GM12878 (cell line): Measurements from ENCODE around the gene DVL2. TPM values are rescaled to one million over a fixed set of nuclear protein-coding genes. Genes with fewer than 3 reads are reported as not detected.

Experiments
- ATAC-seq: fragments of 200-7000 bp; cut with Tn5 transposase; 3 replicates; pipeline ENCODE4 v1.9.1; 2020; ENCODE audit warnings: mild to moderate bottlenecking, moderate library complexity
- BruUV-seq: library from RNA; stranded (reverse); fragments of 400-500 nt; replicated peaks from 2 replicates; lab custom pipeline; 2021; lab: Mats Ljungman, UMichigan
- CTCF ChIA-PET: fragments of 300-600 bp; sonication (Branson Sonifier 250); formaldehyde crosslinking; extraction: SDS; loops from one replicate; lab custom pipeline; 2021; ENCODE audit warnings: inconsistent platforms; lab: Yijun Ruan, JAX
- POLR2A ChIA-PET: fragments of 350-600 bp; formaldehyde crosslinking; extraction: SDS; loops from one replicate; lab custom pipeline; 2021; ENCODE audit warnings: inconsistent platforms; lab: Charles Lee
- RAD21 ChIA-PET: fragments of 300-600 bp; sonication (Branson Sonifier 250); formaldehyde crosslinking; loops from one replicate; lab custom pipeline; 2023; ENCODE audit warnings: antibody characterized with exemption; ENCODE audit not compliant: unreplicated experiment; lab: Charles Lee
- SMC1A ChIA-PET: fragments of 300-600 bp; sonication (Branson Sonifier 250); formaldehyde crosslinking; loops from one replicate; lab custom pipeline; 2023; ENCODE audit not compliant: unreplicated experiment, uncharacterized antibody; lab: Charles Lee
- DNase-seq: peaks from one replicate; pipeline ENCODE4 v3.0.0-alpha.2; 2011; ENCODE audit warnings: low read depth, low spot score
- FAIRE-seq: peaks from 3 replicates; lab custom pipeline; 2011; peaks lifted over from hg19 to GRCh38; lab: Jason Lieb, UNC
- H2AFZ ChIP-seq: 2 replicates; pipeline ENCODE4 v1.6.0; 2011; ENCODE audit warnings: low read depth, low read length, control low read depth; ENCODE audit not compliant: control insufficient read depth
- H3K27ac ChIP-seq: 2 replicates; pipeline ENCODE4 v1.5.1; 2011; ENCODE audit warnings: control low read depth; ENCODE audit not compliant: control insufficient read depth, insufficient read depth
- H3K27me3 ChIP-seq, 2 experiments: replicated peaks in 1 of 2; 2 replicates each; pipeline versions ENCODE4 v1.6.0 to v1.6.1; 2011; ENCODE audit warnings: low read length in 1 of 2; ENCODE audit not compliant: control insufficient read depth in 2 of 2, insufficient read depth in 2 of 2
- H3K36me3 ChIP-seq, 2 experiments: 2 replicates each; pipeline ENCODE4 v1.5.1; 2011; ENCODE audit warnings: low read length in 1 of 2; ENCODE audit not compliant: control insufficient read depth in 2 of 2, insufficient read depth in 2 of 2
- H3K4me1 ChIP-seq: 2 replicates; pipeline ENCODE4 v1.6.1; 2011; ENCODE audit warnings: mild to moderate bottlenecking, low read length, moderate library complexity, mixed read lengths; ENCODE audit not compliant: control insufficient read depth, insufficient read depth
- H3K4me2 ChIP-seq: 2 replicates; pipeline ENCODE4 v1.6.0; 2011; ENCODE audit warnings: control low read depth; ENCODE audit not compliant: control insufficient read depth, insufficient read depth
- H3K4me3 ChIP-seq: fragments of 200-600 bp; sonication (generic); 2 replicates; pipeline ENCODE4 v1.5.1; 2016
- H3K79me2 ChIP-seq: 2 replicates; pipeline ENCODE4 v1.6.0; 2011; ENCODE audit warnings: low read length; ENCODE audit not compliant: control insufficient read depth, insufficient read depth
- H3K9ac ChIP-seq: 2 replicates; pipeline ENCODE4 v1.8.0; 2011; ENCODE audit warnings: low read length, control low read depth, mixed read lengths; ENCODE audit not compliant: control insufficient read depth, insufficient read depth
- H3K9me3 ChIP-seq: replicated peaks from 3 replicates; pipeline ENCODE4 v1.5.1; 2011; ENCODE audit warnings: mild to moderate bottlenecking, low read length; ENCODE audit not compliant: control insufficient read depth, insufficient read depth
- H4K20me1 ChIP-seq: 2 replicates; pipeline ENCODE4 v1.6.0; 2011; ENCODE audit not compliant: control insufficient read depth, insufficient read depth
- CBFB ChIP-seq: IDR thresholded peaks from 2 replicates; pipeline ENCODE4 v1.6.1; 2016; ENCODE audit warnings: antibody characterized with exemption, low read depth
- CREB1 ChIP-seq: IDR thresholded peaks from 2 replicates; pipeline ENCODE4 v1.6.1; 2012; ENCODE audit warnings: low read depth, mild to moderate bottlenecking, inconsistent platforms
- FOXK2 ChIP-seq: fragments of 450-650 bp; IDR thresholded peaks from 2 replicates; pipeline ENCODE4 v1.6.1; 2017; ENCODE audit warnings: mild to moderate bottlenecking, moderate library complexity
- FOXM1 ChIP-seq: IDR thresholded peaks from 2 replicates; pipeline ENCODE4 v1.6.1; 2012; ENCODE audit warnings: low read depth, mild to moderate bottlenecking, inconsistent platforms, low read length, moderate library complexity
- HDAC6 ChIP-seq: fragments of 200-600 bp; sonication (generic); IDR thresholded peaks from one replicate; pipeline ENCODE4 v1.8.0; 2017; ENCODE audit warnings: antibody characterized with exemption; ENCODE audit not compliant: unreplicated experiment
- PAX8 ChIP-seq: fragments of 450-650 bp; IDR thresholded peaks from 2 replicates; pipeline ENCODE4 v1.6.1; 2017; ENCODE audit warnings: mild to moderate bottlenecking, moderate library complexity
- SP1 ChIP-seq: IDR thresholded peaks from one replicate; pipeline ENCODE4 v1.6.1; 2011; ENCODE audit warnings: low read depth, low read length
- ZZZ3 ChIP-seq: IDR thresholded peaks from 2 replicates; pipeline ENCODE4 v1.6.1; 2011; ENCODE audit warnings: low read depth; ENCODE audit not compliant: control insufficient read depth, insufficient read length
- WGBS: methylation state at CpG from one replicate; pipeline ENCODE4 v1.1.6; 2016; ENCODE audit warnings: low lambda C conversion rate; ENCODE audit not compliant: insufficient replicate concordance, insufficient coverage; ENCODE audit errors: missing lambda C conversion rate; 5-methylcytosine and 5-hydroxymethylcytosine counted together
- in situ Hi-C: fragments of 300-500 bp; cut with MboI; formaldehyde crosslinking; loops from 9 replicates; pipeline ENCODE4 v1.14.3; 2018; ENCODE audit warnings: mixed read lengths
- intact Hi-C: fragments of 100-400 bp; cut with micrococcal nuclease; formaldehyde crosslinking; loops from one replicate; pipeline ENCODE4 v1.14.2; 2022; ENCODE audit not compliant: unreplicated experiment
- polyA plus RNA-seq, 11 experiments: library from polyadenylated mRNA; depleted of rRNA in 4 of 11; unstranded in 6 of 11; stranded (reverse) in 5 of 11; fragments of >200 nt; fragmentation: Nextera tagmentation in 4 of 11; fragmentation: Illumina TruSeq in 1 of 11; extraction: Ambion mirVana in 4 of 11; extraction: Trizol in 1 of 11; gene quantifications; 1 replicate in 1 of 11; 2 replicates in 10 of 11; pipeline versions ENCODE4 v1.2.1 to v1.2.3, GENCODE V29; 2011 to 2016; ENCODE audit warnings: inconsistent platforms in 2 of 11, missing spikeins in 2 of 11, low read depth in 1 of 11
- total RNA-seq, 4 experiments: library from RNA; depleted of rRNA in 3 of 4; stranded (reverse); fragments of >200 nt in 3 of 4; fragmentation: Illumina TruSeq in 1 of 4; extraction: Trizol in 1 of 4; gene quantifications; 2 replicates each; pipeline versions ENCODE4 v1.2.1 to v1.2.3, GENCODE V29; 2013 to 2021

DVL2 gene
- total and polyA plus RNA-seq, 10 of the 15 experiments (the other 5 are each of a cell fraction or from before 2014, with no cell fraction given), result 0.97 to 44.8 (median 23.2) TPM

GRCh38 chr17:7224661-7225111 lies 9.6 kb downstream of the DVL2 start (continued):
- TF ChIP-seq HDAC6, result no peak
- no peak for TF ChIP-seq FOXK2
- TF ChIP-seq PAX8, result no peak
- TF ChIP-seq SP1, result no peak
- TF ChIP-seq, all 136 proteins: peak for 0

- in situ Hi-C loops, result no loop called here
- Histone ChIP-seq H3K79me2 (peaks cover 14% of the 10 kb centered on the region), H3K9me3 (no peaks in the 10 kb centered on the region), H4K20me1 (no peaks in the 10 kb centered on the region), H2AFZ (no peak overlapping the region), H3K4me3 (no peak overlapping the region), H3K4me1 (peaks cover 3% of the 10 kb centered on the region), H3K27me3 (no peaks in the 10 kb centered on the region), H3K4me2 (no peak overlapping the region), H3K9ac (no peak overlapping the region), H3K36me3 (peaks cover 20 to 25% of the 10 kb centered on the region in 2 experiments), H3K27ac (no peak overlapping the region)
- ChIA-PET SMC1A (no interaction called here), CTCF (no interaction called here), POLR2A (interaction anchor here (1.2 to 5.9 kb wide), 2 partner anchors 10 to 17 kb away, joined by 3 to 60 read pairs; partner anchors contain the start of gene DVL2), RAD21 (no interaction called here)
- no TSS peak for BruUV-seq
- ATAC-seq, result no peak
- no peak for DNase-seq
- no peak for TF ChIP-seq CREB1
- intact Hi-C loops, result no loop called here
- no peak for FAIRE-seq
- WGBS, result 86% methylated on average over 10 of the region's 10 CpGs
Observed at GRCh38 chr17:7224110-7224509, 10.2 kb downstream of the DVL2 start.

- FAIRE-seq (no peak), ATAC-seq (no peak), DNase-seq (no peak)
- no peak overlapping the region for H2AFZ ChIP-seq
- peaks cover 3% of the 10 kb centered on the region for H3K4me1 ChIP-seq
- no peak overlapping the region for H3K4me3 ChIP-seq
- no peak overlapping the region for H3K27ac ChIP-seq
- H3K9ac ChIP-seq, result no peak overlapping the region
- no peaks in the 10 kb centered on the region for H4K20me1 ChIP-seq
- H3K27me3 ChIP-seq, result no peaks in the 10 kb centered on the region
- H3K4me2 ChIP-seq, result no peak overlapping the region
- no peaks in the 10 kb centered on the region for H3K9me3 ChIP-seq
- intact Hi-C loops, result no loop called here
- H3K79me2 ChIP-seq, result peaks cover 14% of the 10 kb centered on the region
- H3K36me3 ChIP-seq, result peaks cover 20 to 25% of the 10 kb centered on the region in 2 experiments
- ChIA-PET POLR2A (interaction anchor here (0.7 to 5.9 kb wide), 3 partner anchors 10 to 24 kb away, joined by 3 to 60 read pairs (median 6); partner anchors contain the start of gene DVL2), SMC1A (no interaction called here), CTCF (no interaction called here), RAD21 (no interaction called here)
- in situ Hi-C loops, result no loop called here
- BruUV-seq, result no TSS peak
- 98% methylated on average over 4 of the region's 4 CpGs for WGBS
- no peak for TF ChIP-seq FOXM1
- TF ChIP-seq ZZZ3, result no peak
- TF ChIP-seq CBFB, result no peak
Observed at GRCh38 chr17:7223375-7223774, 10.9 kb downstream of the DVL2 start.
